ENCODE data around the gene CPED1. TPM values are rescaled to one million over a fixed set of nuclear protein-coding genes. Genes with fewer than 3 reads are reported as not detected.

CPED1 gene
- polyA plus RNA-seq, 1 donor from 2014 or later = not detected

DNA sequence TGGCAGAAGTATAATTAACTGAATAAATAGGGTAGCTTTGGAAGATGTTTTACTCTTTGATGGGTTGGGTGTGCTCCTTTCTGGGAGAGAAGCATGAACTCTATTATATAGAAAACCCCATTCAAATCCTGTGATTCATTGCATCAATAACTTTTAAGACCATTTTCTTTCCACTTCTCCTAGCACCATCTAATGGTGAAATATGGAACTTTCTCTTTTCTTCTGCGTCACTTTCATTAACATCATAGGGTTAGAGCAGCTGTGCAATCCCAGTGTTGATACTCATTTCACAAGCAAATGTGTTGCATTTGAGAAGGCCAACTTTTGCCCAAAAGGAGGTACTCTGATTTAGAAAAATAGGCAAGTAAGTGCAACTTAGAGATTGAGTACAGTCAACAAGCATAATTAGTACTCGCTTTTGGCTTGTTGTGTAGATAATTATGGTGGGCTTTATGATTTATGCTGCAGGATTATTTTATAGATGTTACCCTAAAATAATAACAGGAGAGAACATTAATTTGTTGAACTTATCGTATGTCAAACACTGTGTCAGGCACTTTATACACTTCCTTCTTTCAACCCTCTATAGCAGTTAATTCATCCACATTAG is 92.9 kb downstream of the CPED1 start:
- Histone ChIP-seq H4K20me1 (ENCODE audit: insufficient read depth) (no peaks in the 10 kb centered on the region), H3F3A (ENCODE audit: insufficient read depth, low read length, poor library complexity, severe bottlenecking) (no peaks in the 10 kb centered on the region), H3K79me2 (replicated peaks; ENCODE audit: insufficient read depth, low read length) (no peaks in the 10 kb centered on the region), H3K9me3 (ENCODE audit: low read length) (no peaks in the 10 kb centered on the region), H3K9ac (ENCODE audit: low read length) (no peak overlapping the region), H3K4me2 (ENCODE audit: low read length) (no peak overlapping the region), H3K27ac (ENCODE audit: low read length) (no peak overlapping the region), H3K4me3 (ENCODE audit: low read length) (no peak overlapping the region), H3K9me2 (ENCODE audit: insufficient read depth, low read length) (no peaks in the 10 kb centered on the region), H2AFZ (ENCODE audit: low read depth, low read length) (no peak overlapping the region), H3K36me3 (ENCODE audit: insufficient read depth, low read length) (no peaks in the 10 kb centered on the region), H3K27me3 (ENCODE audit: insufficient read depth, low read depth, low read length) (no peaks in the 10 kb centered on the region)
- no peak for TF ChIP-seq EP300 (conservative IDR thresholded peaks at IDR 0.05; ENCODE audit: poor library complexity, severe bottlenecking)
- TF ChIP-seq CTCF (IDR thresholded peaks at IDR 0.05; ENCODE audit: poor library complexity, severe bottlenecking) = peak; percentile 80
- peak; percentile 75 for TF ChIP-seq RAD21 (conservative IDR thresholded peaks at IDR 0.05)
- peak; percentile 73 for TF ChIP-seq SMC3 (conservative IDR thresholded peaks at IDR 0.05; ENCODE audit: poor library complexity)

DNA sequence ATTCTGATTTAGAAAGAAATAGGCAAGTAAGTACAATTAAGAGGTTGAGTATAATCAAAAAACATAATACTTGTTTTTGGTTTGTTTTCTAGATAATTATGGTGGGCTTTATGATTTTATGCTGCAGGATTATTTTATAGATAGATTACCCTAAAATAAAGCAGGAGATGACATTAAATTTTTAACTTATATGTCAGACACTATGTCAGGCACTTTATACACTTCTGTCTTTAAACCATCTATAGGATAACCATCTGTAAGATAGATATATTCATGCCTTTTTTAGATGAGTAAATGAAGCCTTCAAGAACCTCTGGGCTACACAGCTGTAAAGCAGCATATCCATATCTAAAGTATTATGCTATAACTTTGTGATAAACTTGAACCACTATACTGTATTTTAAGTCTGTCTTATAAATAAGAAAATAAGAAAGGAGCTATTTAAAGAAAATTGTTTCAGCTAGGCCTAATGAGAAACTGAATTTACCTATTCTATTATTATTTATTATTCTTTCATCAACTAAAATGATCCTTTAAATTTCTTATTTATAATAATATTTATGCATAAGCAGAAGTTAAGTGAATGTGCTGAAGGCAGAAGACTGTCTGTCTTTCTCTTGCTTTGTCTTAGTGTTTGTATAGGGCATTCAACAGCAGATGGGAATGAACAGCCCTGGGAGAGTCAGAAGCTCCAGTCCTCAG is 94.0 kb downstream of the CPED1 start:
- H2AFZ ChIP-seq (ENCODE audit: low read depth, low read length) = no peak overlapping the region
- TF ChIP-seq REST (IDR thresholded peaks at IDR 0.05; ENCODE audit: borderline replicate concordance) = no peak
- no peak for TF ChIP-seq POLR2AphosphoS5 (IDR thresholded peaks at IDR 0.05)
- TF ChIP-seq EZH2 (IDR thresholded peaks at IDR 0.05; ENCODE audit: borderline replicate concordance, insufficient read depth, low read length, poor library complexity, severe bottlenecking) = no peak
- no peak for TF ChIP-seq EP300 (conservative IDR thresholded peaks at IDR 0.05; ENCODE audit: poor library complexity, severe bottlenecking)
- TF ChIP-seq MXI1 (conservative IDR thresholded peaks at IDR 0.05; ENCODE audit: poor library complexity, severe bottlenecking) = no peak
- no peak for TF ChIP-seq CTCF (IDR thresholded peaks at IDR 0.05; ENCODE audit: poor library complexity, severe bottlenecking)
- TF ChIP-seq RAD21 (conservative IDR thresholded peaks at IDR 0.05) = no peak
- TF ChIP-seq SMC3 (conservative IDR thresholded peaks at IDR 0.05; ENCODE audit: poor library complexity) = no peak
- TF ChIP-seq TAF1 (IDR thresholded peaks at IDR 0.05; ENCODE audit: low read depth) = no peak
- no peaks in the 10 kb centered on the region for H4K20me1 ChIP-seq (ENCODE audit: insufficient read depth)
- no peaks in the 10 kb centered on the region for H3K36me3 ChIP-seq (ENCODE audit: insufficient read depth, low read length)
- H3K79me2 ChIP-seq (replicated peaks; ENCODE audit: insufficient read depth, low read length) = no peaks in the 10 kb centered on the region
- H3K4me2 ChIP-seq (ENCODE audit: low read length) = no peak overlapping the region
- no peak overlapping the region for H3K4me3 ChIP-seq (ENCODE audit: low read length)
- no peaks in the 10 kb centered on the region for H3K27me3 ChIP-seq (ENCODE audit: insufficient read depth, low read depth, low read length)
- no peaks in the 10 kb centered on the region for H3K9me3 ChIP-seq (ENCODE audit: low read length)
- no peak overlapping the region for H3K27ac ChIP-seq (ENCODE audit: low read length)
- no peaks in the 10 kb centered on the region for H3F3A ChIP-seq (ENCODE audit: insufficient read depth, low read length, poor library complexity, severe bottlenecking)
- no peaks in the 10 kb centered on the region for H3K9me2 ChIP-seq (ENCODE audit: insufficient read depth, low read length)
- no peak overlapping the region for H3K9ac ChIP-seq (ENCODE audit: low read length)
